ENCODE data around the gene KLF1. TPM values are rescaled to one million over a fixed set of nuclear protein-coding genes. Genes with fewer than 3 reads are reported as not detected.

KLF1 gene
- total and polyA plus RNA-seq, 2 of the 13 experiments (the other 11 are each of a cell fraction or from before 2014, with no cell fraction given), result not detected

GRCh38 chr19:12872255-12872654, 14.7 kb downstream of the KLF1 start (continued):
- no peak for TF ChIP-seq RFX3 (CRISPR knock-in tag; IDR thresholded peaks at IDR 0.05)
- TF ChIP-seq ZMAT5 (CRISPR knock-in tag; IDR thresholded peaks at IDR 0.05; ENCODE audit: borderline replicate concordance, low read depth), result no peak
- no peak for TF ChIP-seq ZSCAN5A (CRISPR knock-in tag; IDR thresholded peaks at IDR 0.05; ENCODE audit: borderline replicate concordance)
- no peak for TF ChIP-seq TCF12 (IDR thresholded peaks at IDR 0.05)
- no peak for TF ChIP-seq TCF12 (CRISPR knock-in tag; IDR thresholded peaks at IDR 0.05)
- TF ChIP-seq POLR2AphosphoS2 (IDR thresholded peaks at IDR 0.05; ENCODE audit: low read depth, low read length), result no peak

DNA sequence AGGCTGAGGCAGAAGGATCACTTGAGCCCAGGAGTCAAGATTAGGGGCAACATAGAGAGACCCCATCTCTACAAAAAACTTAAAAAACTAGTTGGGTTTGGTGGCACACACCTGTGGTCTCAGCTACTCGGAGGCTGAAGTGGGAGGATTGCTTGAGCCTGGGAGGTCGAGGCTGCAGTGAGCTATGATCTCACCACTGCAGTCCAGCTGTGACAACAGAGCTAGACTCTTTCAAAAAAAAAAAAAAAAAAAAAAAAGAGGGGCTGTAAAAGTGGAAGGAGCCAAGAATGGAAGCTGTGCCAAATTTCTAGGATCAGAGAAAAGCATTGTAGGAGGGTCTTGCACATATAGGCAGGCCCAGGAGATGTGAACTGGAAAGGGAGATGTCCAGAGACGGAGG, 15.3 kb downstream of the KLF1 start:
- H3K9ac ChIP-seq (ENCODE audit: insufficient read depth, low read depth, low read length), result no peak overlapping the region
- intact Hi-C loops (cut with micrococcal nuclease; ENCODE audit: unreplicated experiment), result no loop called here
- H3K4me3 ChIP-seq (replicated peaks in 1 of 3; ENCODE audit: insufficient read depth in 1 of 3, low read depth in 2 of 3, low read length in 3 of 3), result no peak overlapping the region
- CTCF ChIA-PET (ENCODE audit: low intra/inter-chr PET ratio, low total read pairs), result no interaction called here
- no peaks in the 10 kb centered on the region for H3K79me2 ChIP-seq (ENCODE audit: insufficient read depth, low read length)
- H3K27ac ChIP-seq (ENCODE audit: extremely low read length, insufficient read depth, low read length), result no peak overlapping the region
- no peak for DNase-seq (ENCODE audit: low spot score)
- POLR2A ChIA-PET, result interaction anchor here (0.6 to 1.4 kb wide), 3 partner anchors 13 to 66 kb away, joined by 3 read pairs; partner anchors contain the start of gene GCDH
- no peak overlapping the region for H3K4me2 ChIP-seq (ENCODE audit: low read depth, low read length)
- no peaks in the 10 kb centered on the region for H4K20me1 ChIP-seq (ENCODE audit: insufficient read depth, low read length)
- H2AFZ ChIP-seq (ENCODE audit: low read length), result no peak overlapping the region
- H3K4me1 ChIP-seq (ENCODE audit: insufficient read depth, low read length), result no peaks in the 10 kb centered on the region
- no peaks in the 10 kb centered on the region for H3K27me3 ChIP-seq (ENCODE audit: control insufficient read depth in 1 of 2, insufficient read depth in 2 of 2, low read length in 2 of 2)
- no TSS peak for BruUV-seq (replicated peaks)
- no peak for FAIRE-seq
- ATAC-seq, result no peak
- H3K36me3 ChIP-seq (replicated peaks in 1 of 2; ENCODE audit: control insufficient read depth in 1 of 2, insufficient read depth in 2 of 2, low read length in 2 of 2), result no peaks in the 10 kb centered on the region
- H3K9me3 ChIP-seq (ENCODE audit: low read length), result no peaks in the 10 kb centered on the region
- 54% methylated on average over 3 of the region's 3 CpGs for WGBS (ENCODE audit: low lambda C conversion rate)
- in situ Hi-C loops (cut with HindIII; ENCODE audit: extremely low pct_ligation_motif_present, low pct_unique_long_range_greater_than_20kb), result no loop called here
- TF ChIP-seq, protein P1, sequence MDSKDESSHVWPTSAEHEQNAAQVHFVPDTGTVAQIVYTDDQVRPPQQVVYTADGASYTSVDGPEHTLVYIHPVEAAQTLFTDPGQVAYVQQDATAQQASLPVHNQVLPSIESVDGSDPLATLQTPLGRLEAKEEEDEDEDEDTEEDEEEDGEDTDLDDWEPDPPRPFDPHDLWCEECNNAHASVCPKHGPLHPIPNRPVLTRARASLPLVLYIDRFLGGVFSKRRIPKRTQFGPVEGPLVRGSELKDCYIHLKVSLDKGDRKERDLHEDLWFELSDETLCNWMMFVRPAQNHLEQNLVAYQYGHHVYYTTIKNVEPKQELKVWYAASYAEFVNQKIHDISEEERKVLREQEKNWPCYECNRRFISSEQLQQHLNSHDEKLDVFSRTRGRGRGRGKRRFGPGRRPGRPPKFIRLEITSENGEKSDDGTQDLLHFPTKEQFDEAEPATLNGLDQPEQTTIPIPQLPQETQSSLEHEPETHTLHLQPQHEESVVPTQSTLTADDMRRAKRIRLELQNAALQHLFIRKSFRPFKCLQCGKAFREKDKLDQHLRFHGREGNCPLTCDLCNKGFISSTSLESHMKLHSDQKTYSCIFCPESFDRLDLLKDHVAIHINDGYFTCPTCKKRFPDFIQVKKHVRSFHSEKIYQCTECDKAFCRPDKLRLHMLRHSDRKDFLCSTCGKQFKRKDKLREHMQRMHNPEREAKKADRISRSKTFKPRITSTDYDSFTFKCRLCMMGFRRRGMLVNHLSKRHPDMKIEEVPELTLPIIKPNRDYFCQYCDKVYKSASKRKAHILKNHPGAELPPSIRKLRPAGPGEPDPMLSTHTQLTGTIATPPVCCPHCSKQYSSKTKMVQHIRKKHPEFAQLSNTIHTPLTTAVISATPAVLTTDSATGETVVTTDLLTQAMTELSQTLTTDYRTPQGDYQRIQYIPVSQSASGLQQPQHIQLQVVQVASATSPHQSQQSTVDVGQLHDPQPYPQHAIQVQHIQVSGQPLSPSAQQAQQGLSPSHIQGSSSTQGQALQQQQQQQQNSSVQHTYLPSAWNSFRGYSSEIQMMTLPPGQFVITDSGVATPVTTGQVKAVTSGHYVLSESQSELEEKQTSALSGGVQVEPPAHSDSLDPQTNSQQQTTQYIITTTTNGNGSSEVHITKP (CRISPR knock-in tag; IDR thresholded peaks at IDR 0.05; ENCODE audit: low read depth), result no peak
- no peak for TF ChIP-seq ZNF550 (CRISPR knock-in tag; IDR thresholded peaks at IDR 0.05; ENCODE audit: borderline replicate concordance)
- TF ChIP-seq RBFOX2 (IDR thresholded peaks at IDR 0.05; ENCODE audit: low read depth, low read length), result no peak
- TF ChIP-seq TBX3 (IDR thresholded peaks at IDR 0.05; ENCODE audit: borderline replicate concordance), result no peak
- TF ChIP-seq CEBPB (IDR thresholded peaks at IDR 0.05; ENCODE audit: borderline replicate concordance, low read depth, low read length), result no peak
- no peak for TF ChIP-seq NFKBIZ (CRISPR knock-in tag; IDR thresholded peaks at IDR 0.05)
- no peak for TF ChIP-seq ZMAT5 (CRISPR knock-in tag; IDR thresholded peaks at IDR 0.05; ENCODE audit: borderline replicate concordance, low read depth)
- TF ChIP-seq ZMYM4 (CRISPR knock-in tag; IDR thresholded peaks at IDR 0.05), result no peak
- no peak for TF ChIP-seq CBX2 (IDR thresholded peaks at IDR 0.05; ENCODE audit: low read depth, low read length)
- TF ChIP-seq CBX2 (CRISPR knock-in tag; IDR thresholded peaks at IDR 0.05; ENCODE audit: low read depth), result no peak
- no peak for TF ChIP-seq ZMYM3 (CRISPR knock-in tag; IDR thresholded peaks at IDR 0.05)
- TF ChIP-seq EP300 (IDR thresholded peaks at IDR 0.05; ENCODE audit: low read depth in 2 of 2, low read length in 2 of 2), result no peak
- TF ChIP-seq EP300 (CRISPR knock-in tag; IDR thresholded peaks at IDR 0.05; ENCODE audit: borderline replicate concordance), result no peak
- no peak for TF ChIP-seq CREM (IDR thresholded peaks at IDR 0.05)
- TF ChIP-seq CREM (CRISPR knock-in tag; IDR thresholded peaks at IDR 0.05), result no peak
